GM18907 (cell line): ENCODE measurements around the gene ZBED6.
"Not testable (repeated sequence)": the region's sequence is repeated elsewhere in the genome, so short reads cannot be mapped to it uniquely, and the experiment has no call there.

Experiments used
- ATAC-seq: cut with Tn5 transposase; IDR thresholded peaks from one replicate; pipeline ENCODE4 v1.9.1; 2021; ENCODE audit warnings: mild to moderate bottlenecking, moderate library complexity; ENCODE audit not compliant: unreplicated experiment

Gene ZBED6

GRCh38 chr1:203778146-203778545 lies 17.3 kb upstream of the ZBED6 start:
- ATAC-seq = no peak

- no peak for ATAC-seq
These were observed 16.6 kb upstream of the ZBED6 start for GRCh38 chr1:203778789-203779188.

- ATAC-seq = no peak
These were observed 13.5 kb upstream of the ZBED6 start for GRCh38 chr1:203781962-203782361.

GRCh38 chr1:203789966-203790365 lies 5.5 kb upstream of the ZBED6 start:
- no peak for ATAC-seq

- no peak for ATAC-seq
These were observed 3.9 kb upstream of the ZBED6 start for GRCh38 chr1:203791498-203791897.

- no peak for ATAC-seq
These were observed 2.9 kb upstream of the ZBED6 start for GRCh38 chr1:203792486-203792885.

- not testable (repeated sequence) for ATAC-seq
These were observed 1.9 kb upstream of the ZBED6 start for GRCh38 chr1:203793561-203793960.

- no peak for ATAC-seq
These were observed 521 bp upstream of the ZBED6 start for GRCh38 chr1:203794764-203795440.

GRCh38 chr1:203796236-203796605 lies 798 bp downstream of the ZBED6 start:
- ATAC-seq = peak; percentile 21

GRCh38 chr1:203797216-203797615 lies 1.8 kb downstream of the ZBED6 start:
- no peak for ATAC-seq

- no peak for ATAC-seq
These were observed 2.7 kb downstream of the ZBED6 start for GRCh38 chr1:203797948-203798655.

- ATAC-seq = no peak
These were observed 3.7 kb downstream of the ZBED6 start for GRCh38 chr1:203799157-203799556.

- no peak for ATAC-seq
These were observed 4.5 kb downstream of the ZBED6 start for GRCh38 chr1:203799971-203800370.

- no peak for ATAC-seq
These were observed 10.3 kb downstream of the ZBED6 start for GRCh38 chr1:203805689-203806088.

GRCh38 chr1:203807196-203807595 lies 11.8 kb downstream of the ZBED6 start:
- no peak for ATAC-seq

GRCh38 chr1:203813581-203814341 lies 18.3 kb downstream of the ZBED6 start:
- no peak for ATAC-seq

GRCh38 chr1:203818399-203818798 lies 23.0 kb downstream of the ZBED6 start:
- no peak for ATAC-seq

GRCh38 chr1:203823306-203823705 lies 27.9 kb downstream of the ZBED6 start:
- no peak for ATAC-seq

GRCh38 chr1:203826175-203826574 lies 30.8 kb downstream of the ZBED6 start:
- no peak for ATAC-seq

GRCh38 chr1:203828002-203828401 lies 32.6 kb downstream of the ZBED6 start:
- no peak for ATAC-seq

GRCh38 chr1:203828503-203828902 lies 33.1 kb downstream of the ZBED6 start:
- no peak for ATAC-seq

GRCh38 chr1:203829247-203829646 lies 33.8 kb downstream of the ZBED6 start:
- not testable (repeated sequence) for ATAC-seq
